Ishikawa (cell line): ENCODE results near the gene BPHL.

ENCODE experiments used
- CEBPB ChIP-seq: IDR thresholded peaks from 2 replicates; pipeline ENCODE4 v1.6.1; 2012
- CREB1 ChIP-seq: IDR thresholded peaks from 2 replicates; pipeline ENCODE4 v1.6.1; 2012; ENCODE audit warnings: low read depth
- EGR1 ChIP-seq: IDR thresholded peaks from 2 replicates; pipeline ENCODE4 v1.6.1; 2012
- EP300 ChIP-seq: IDR thresholded peaks from 2 replicates; pipeline ENCODE4 v1.6.1; 2012; ENCODE audit warnings: borderline replicate concordance
- FOXM1 ChIP-seq: IDR thresholded peaks from 2 replicates; pipeline ENCODE4 v1.6.1; 2012; ENCODE audit warnings: low read depth, borderline replicate concordance
- NFIC ChIP-seq: IDR thresholded peaks from 2 replicates; pipeline ENCODE4 v1.6.1; 2012
- RAD21 ChIP-seq: IDR thresholded peaks from 2 replicates; pipeline ENCODE4 v1.6.1; 2012; ENCODE audit warnings: low read depth
- TAF1 ChIP-seq: IDR thresholded peaks from 2 replicates; pipeline ENCODE4 v1.6.1; 2012; ENCODE audit warnings: low read depth, mild to moderate bottlenecking
- TCF12 ChIP-seq: IDR thresholded peaks from 2 replicates; pipeline ENCODE4 v1.6.1; 2012; ENCODE audit warnings: low read depth
- TEAD4 ChIP-seq: IDR thresholded peaks from 2 replicates; pipeline ENCODE4 v1.6.1; 2012
- YY1 ChIP-seq: IDR thresholded peaks from 2 replicates; pipeline ENCODE4 v1.6.1; 2012; ENCODE audit warnings: low read depth
- ZBTB7A ChIP-seq: IDR thresholded peaks from 2 replicates; pipeline ENCODE4 v1.6.1; 2012; ENCODE audit warnings: low read depth
- TF ChIP-seq, protein P1 (sequence below): IDR thresholded peaks from 2 replicates; pipeline ENCODE4 v1.6.1; 2012
- TF ChIP-seq, protein P2 (sequence below): IDR thresholded peaks from 2 replicates; pipeline ENCODE4 v1.6.1; 2012; ENCODE audit warnings: low read depth, mild to moderate bottlenecking
- TF ChIP-seq, protein P3 (sequence below): IDR thresholded peaks from 2 replicates; pipeline ENCODE4 v1.6.1; 2012

The BPHL gene

DNA sequence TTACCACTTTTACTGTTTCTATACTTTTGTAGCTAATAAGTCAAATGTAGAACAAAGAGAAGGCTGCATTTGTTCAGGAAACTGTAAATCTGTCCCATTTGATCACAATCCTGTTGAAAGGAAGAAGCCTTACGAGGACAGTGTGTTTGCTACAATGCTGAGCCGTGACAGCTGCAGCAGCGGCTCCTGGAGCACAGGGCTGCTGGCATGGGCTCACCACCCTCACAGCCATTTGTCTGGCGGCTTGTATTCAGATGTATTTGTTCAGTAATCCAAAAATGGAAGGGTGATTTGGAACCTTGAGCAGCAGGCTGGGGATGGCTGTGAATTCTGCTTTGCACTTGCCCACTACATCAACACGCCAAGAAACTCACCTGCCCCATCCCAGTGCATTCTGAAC is 33.2 kb downstream of the BPHL start:
- TF ChIP-seq EP300 (no peak), CREB1 (no peak), TAF1 (no peak), TEAD4 (no peak), ZBTB7A (no peak), CEBPB (no peak), TCF12 (no peak), RAD21 (no peak), YY1 (no peak), NFIC (no peak), EGR1 (no peak), FOXM1 (no peak)
- TF ChIP-seq, protein P1, sequence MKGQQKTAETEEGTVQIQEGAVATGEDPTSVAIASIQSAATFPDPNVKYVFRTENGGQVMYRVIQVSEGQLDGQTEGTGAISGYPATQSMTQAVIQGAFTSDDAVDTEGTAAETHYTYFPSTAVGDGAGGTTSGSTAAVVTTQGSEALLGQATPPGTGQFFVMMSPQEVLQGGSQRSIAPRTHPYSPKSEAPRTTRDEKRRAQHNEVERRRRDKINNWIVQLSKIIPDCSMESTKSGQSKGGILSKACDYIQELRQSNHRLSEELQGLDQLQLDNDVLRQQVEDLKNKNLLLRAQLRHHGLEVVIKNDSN = no peak
- TF ChIP-seq, protein P2, sequence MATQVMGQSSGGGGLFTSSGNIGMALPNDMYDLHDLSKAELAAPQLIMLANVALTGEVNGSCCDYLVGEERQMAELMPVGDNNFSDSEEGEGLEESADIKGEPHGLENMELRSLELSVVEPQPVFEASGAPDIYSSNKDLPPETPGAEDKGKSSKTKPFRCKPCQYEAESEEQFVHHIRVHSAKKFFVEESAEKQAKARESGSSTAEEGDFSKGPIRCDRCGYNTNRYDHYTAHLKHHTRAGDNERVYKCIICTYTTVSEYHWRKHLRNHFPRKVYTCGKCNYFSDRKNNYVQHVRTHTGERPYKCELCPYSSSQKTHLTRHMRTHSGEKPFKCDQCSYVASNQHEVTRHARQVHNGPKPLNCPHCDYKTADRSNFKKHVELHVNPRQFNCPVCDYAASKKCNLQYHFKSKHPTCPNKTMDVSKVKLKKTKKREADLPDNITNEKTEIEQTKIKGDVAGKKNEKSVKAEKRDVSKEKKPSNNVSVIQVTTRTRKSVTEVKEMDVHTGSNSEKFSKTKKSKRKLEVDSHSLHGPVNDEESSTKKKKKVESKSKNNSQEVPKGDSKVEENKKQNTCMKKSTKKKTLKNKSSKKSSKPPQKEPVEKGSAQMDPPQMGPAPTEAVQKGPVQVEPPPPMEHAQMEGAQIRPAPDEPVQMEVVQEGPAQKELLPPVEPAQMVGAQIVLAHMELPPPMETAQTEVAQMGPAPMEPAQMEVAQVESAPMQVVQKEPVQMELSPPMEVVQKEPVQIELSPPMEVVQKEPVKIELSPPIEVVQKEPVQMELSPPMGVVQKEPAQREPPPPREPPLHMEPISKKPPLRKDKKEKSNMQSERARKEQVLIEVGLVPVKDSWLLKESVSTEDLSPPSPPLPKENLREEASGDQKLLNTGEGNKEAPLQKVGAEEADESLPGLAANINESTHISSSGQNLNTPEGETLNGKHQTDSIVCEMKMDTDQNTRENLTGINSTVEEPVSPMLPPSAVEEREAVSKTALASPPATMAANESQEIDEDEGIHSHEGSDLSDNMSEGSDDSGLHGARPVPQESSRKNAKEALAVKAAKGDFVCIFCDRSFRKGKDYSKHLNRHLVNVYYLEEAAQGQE = no peak
- TF ChIP-seq, protein P3, sequence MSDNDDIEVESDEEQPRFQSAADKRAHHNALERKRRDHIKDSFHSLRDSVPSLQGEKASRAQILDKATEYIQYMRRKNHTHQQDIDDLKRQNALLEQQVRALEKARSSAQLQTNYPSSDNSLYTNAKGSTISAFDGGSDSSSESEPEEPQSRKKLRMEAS = no peak

DNA sequence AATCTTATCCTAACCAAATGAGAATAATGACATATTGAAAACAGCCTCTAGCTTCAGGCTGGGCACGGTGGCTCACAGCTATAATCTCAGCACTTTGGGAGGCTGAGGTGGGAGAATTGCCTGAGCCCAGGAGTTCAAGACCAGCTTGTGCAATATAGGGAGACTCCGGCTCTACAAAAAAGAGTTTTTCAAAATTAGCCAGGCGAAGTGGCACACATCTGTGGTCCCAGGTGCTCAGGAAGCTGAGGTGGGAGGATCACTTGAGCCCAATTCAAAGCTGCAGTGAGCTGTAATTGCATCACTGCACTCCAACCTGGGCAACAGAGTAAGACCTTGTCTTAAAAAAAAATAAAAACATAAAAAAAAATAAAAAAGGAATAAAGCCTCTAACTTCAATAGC is 34.2 kb downstream of the BPHL start:
- TF ChIP-seq TAF1 (no peak), RAD21 (no peak), NFIC (no peak)

DNA sequence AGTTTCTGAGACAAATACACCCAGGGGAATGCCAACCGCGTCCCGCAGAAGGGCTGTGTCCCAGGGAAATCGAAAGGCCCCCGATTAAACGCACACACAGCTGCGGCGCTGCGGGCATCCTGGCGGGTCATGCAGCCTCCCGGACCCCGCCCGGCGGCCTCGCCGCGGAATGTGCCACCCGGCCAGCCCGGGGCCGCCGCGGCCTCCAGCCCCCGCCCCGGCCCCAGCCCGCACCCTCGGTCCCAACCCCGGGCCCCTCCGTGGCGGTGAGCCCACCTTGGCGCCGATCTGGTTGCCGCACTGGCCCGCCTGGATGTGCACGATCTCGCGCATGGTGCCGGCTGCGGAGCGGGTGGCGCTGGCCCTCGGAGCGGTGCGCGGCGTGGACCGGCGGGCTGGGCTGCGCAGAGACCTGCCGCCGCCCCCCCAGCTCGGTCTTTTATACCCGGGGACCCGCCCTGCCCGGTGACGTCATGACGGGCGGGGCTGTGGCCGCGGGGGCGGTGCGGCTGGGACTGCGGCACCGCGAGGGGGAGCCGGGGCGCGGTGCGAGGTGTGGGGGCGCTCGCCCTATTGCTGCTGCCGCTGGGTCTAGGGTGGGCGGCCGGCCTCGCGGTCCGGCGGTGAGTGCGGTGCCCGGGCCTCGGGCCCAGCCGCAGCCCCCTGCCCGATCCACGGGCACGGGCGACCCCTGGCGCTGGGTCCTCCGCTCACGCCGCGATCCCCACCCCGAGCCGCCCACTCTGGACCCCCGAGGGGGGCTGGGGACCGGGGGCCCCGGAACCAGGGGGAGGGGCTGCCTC is 38.8 kb downstream of the BPHL start, which contains the start of gene TUBB2A:
TUBB2A (minus strand) TSS at position 414 of the 803 bp plus-strand sequence; CDS start at position 333, 81 bp downstream.
- TF ChIP-seq, protein P2 = no peak
- TF ChIP-seq EP300 (0 out of 2 replicates have a peak, but pooled peaks have one; percentile 17), TAF1 (peak; percentile 74; the same call in 1 of the 2 replicates), TEAD4 (no peak), CEBPB (no peak), FOXM1 (no peak), RAD21 (peak; percentile 25; the same call in 1 of the 2 replicates), ZBTB7A (peak; percentile 96; the same call in 1 of the 2 replicates), EGR1 (peak; percentile 97), YY1 (peak; percentile 30; the same call in 1 of the 2 replicates), NFIC (no peak), TCF12 (no peak; the same call in 1 of the 2 replicates), CREB1 (peak; percentile 75)
- TF ChIP-seq, protein P3 = peak; percentile 77
- TF ChIP-seq, protein P1 = no peak

DNA sequence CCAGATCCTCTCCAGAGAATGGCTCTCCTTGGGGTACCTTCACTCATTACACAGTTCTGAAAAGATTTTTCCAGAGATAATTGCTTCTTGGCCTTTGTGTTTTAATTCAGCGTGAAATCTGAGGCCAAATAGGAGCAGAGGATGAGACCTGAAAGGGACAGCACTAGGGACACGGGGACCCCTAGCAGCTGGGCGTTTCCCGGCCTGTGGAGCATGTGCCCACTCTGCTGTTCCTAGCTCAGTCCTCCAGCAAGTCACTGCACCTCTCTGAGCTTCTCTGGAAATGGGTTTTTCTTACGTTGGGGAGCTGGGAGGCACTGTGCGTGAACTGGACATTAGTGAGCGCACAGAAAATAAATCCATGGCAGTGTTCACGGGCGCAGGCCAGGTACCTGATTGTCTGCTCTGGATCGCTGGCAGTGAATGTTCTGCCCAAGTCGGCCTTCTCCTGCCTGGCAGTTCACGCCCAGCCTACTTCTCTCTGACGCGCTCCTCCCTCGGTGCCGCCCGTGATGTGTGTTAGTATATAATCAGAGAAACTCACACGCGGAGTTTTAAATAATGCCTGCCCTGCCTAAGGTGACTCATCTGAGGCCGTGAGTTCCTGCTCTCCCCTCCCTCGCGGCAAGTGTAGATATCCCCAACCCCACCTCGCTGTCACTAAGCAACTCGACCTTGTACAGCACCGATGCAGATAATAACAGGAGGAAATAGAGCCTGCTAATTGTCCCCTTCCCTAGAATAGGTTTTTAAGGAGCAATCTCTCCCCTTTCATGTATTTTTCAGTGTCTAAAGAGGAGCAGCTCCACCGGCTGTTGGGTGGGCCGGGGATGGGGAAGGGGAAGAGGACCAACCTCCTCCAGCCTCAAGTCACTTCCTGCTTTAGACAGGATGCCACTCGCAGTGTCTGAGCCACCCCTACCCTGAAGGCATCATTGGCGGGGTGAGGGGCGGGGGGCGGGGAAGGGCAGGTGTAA is 41.6 kb downstream of the BPHL start:
- no peak for TF ChIP-seq NFIC
- TF ChIP-seq FOXM1 = peak; percentile 44; the same call in 1 of the 2 replicates

DNA sequence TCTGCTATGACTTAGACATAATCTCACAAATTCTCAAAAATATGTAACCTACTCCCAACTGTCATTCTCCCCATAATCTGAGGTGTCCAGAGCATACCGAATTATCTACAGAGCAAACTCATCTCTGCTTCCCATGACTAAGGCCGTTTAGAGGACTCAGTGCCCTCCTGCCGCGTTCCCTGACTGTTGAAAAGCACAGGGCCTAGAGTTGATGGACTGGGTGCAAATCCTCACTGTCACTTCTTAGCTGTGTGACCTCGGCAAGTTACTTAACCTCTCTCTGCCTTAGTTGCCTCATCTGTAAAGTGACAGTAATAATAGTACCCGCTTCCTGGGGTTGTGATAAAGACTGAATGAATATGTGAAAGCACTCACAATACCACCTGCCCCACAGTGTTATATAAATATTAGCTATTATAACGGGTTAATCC is 43.6 kb downstream of the BPHL start:
- TF ChIP-seq TEAD4 (no peak), CEBPB (no peak), NFIC (no peak), EGR1 (no peak), YY1 (no peak), TCF12 (no peak)
- TF ChIP-seq, protein P1 = no peak
- TF ChIP-seq, protein P2 = no peak
